OCI-LY1 (cell line): Measurements from ENCODE around the gene CSDE1.

Experiments
- H2AFZ ChIP-seq: fragments of 200-600 bp; sonication (generic), shearing (Covaris generic); 2 replicates; pipeline ENCODE4 v1.6.0; 2014; ENCODE audit warnings: antibody characterized with exemption, mild to moderate bottlenecking, low read length
- H3F3A ChIP-seq: fragments of 200-600 bp; sonication (generic), shearing (Covaris generic); 2 replicates; pipeline ENCODE4 v1.6.0; 2014; ENCODE audit warnings: mild to moderate bottlenecking, antibody characterized with exemption, low read length, moderate library complexity; ENCODE audit not compliant: insufficient read depth
- H3K27ac ChIP-seq: fragments of 200-600 bp; sonication (generic); 2 replicates; pipeline ENCODE4 v1.5.1; 2014; ENCODE audit warnings: low read length, mixed run types, mild to moderate bottlenecking, low read depth; ENCODE audit not compliant: poor library complexity, severe bottlenecking
- H3K27me3 ChIP-seq: fragments of 200-600 bp; sonication (generic); 2 replicates; pipeline ENCODE4 v1.6.0; 2014; ENCODE audit warnings: antibody characterized with exemption, mild to moderate bottlenecking, low read length, moderate library complexity; ENCODE audit not compliant: insufficient read depth
- H3K36me3 ChIP-seq: fragments of 200-600 bp; sonication (generic); 2 replicates; pipeline ENCODE4 v1.6.1; 2014; ENCODE audit warnings: mild to moderate bottlenecking, antibody characterized with exemption, low read length, moderate library complexity, mixed read lengths; ENCODE audit not compliant: insufficient read depth
- H3K4me1 ChIP-seq: fragments of 200-600 bp; sonication (generic); 2 replicates; pipeline ENCODE4 v1.5.1; 2014; ENCODE audit warnings: mild to moderate bottlenecking, low read length, moderate library complexity; ENCODE audit not compliant: insufficient read depth, severe bottlenecking
- H3K4me2 ChIP-seq: fragments of 200-600 bp; sonication (generic), shearing (Covaris generic); 2 replicates; pipeline ENCODE4 v1.6.1; 2014; ENCODE audit warnings: low read length
- H3K4me3 ChIP-seq: fragments of 200-600 bp; sonication (generic); 2 replicates; pipeline ENCODE4 v1.5.1; 2014; ENCODE audit warnings: low read length, low read depth, mild to moderate bottlenecking, mixed read lengths; ENCODE audit not compliant: poor library complexity, severe bottlenecking
- H3K79me2 ChIP-seq: fragments of 200-600 bp; shearing (Covaris generic); 2 replicates; pipeline ENCODE4 v1.6.1; 2016; ENCODE audit warnings: mixed run types, low read length, mixed read lengths; ENCODE audit not compliant: insufficient read depth
- H3K9ac ChIP-seq: fragments of 200-600 bp; sonication (generic), shearing (Covaris generic); 2 replicates; pipeline ENCODE4 v1.6.1; 2014; ENCODE audit warnings: mild to moderate bottlenecking, low read length, mixed read lengths
- H3K9me2 ChIP-seq: fragments of 200-600 bp; sonication (generic), shearing (Covaris generic); 2 replicates; pipeline ENCODE4 v1.6.1; 2014; ENCODE audit warnings: low read depth, mild to moderate bottlenecking, low read length, mixed read lengths
- H3K9me3 ChIP-seq: fragments of 200-600 bp; shearing (Covaris generic); 2 replicates; pipeline ENCODE4 v1.6.1; 2014; ENCODE audit warnings: low read length, mixed read lengths
- H4K20me1 ChIP-seq: fragments of 200-600 bp; sonication (generic), shearing (Covaris generic); 2 replicates; pipeline ENCODE4 v1.6.0; 2016; ENCODE audit warnings: mild to moderate bottlenecking, low read length; ENCODE audit not compliant: insufficient read depth
- EZH2 ChIP-seq: fragments of 200-600 bp; sonication (generic), shearing (Covaris generic); IDR thresholded peaks from 2 replicates; pipeline ENCODE4 v1.8.0; 2017; ENCODE audit warnings: borderline replicate concordance, mixed run types, mild to moderate bottlenecking, antibody characterized with exemption, low read length, moderate library complexity, mixed read lengths
- TF ChIP-seq, protein P1 (sequence below): fragments of 200-600 bp; sonication (generic), shearing (Covaris generic); IDR thresholded peaks from 2 replicates; pipeline ENCODE4 v1.5.1; 2017; ENCODE audit warnings: mild to moderate bottlenecking, antibody characterized with exemption, low read length, moderate library complexity, mixed read lengths

Gene CSDE1

GRCh38 chr1:114725230-114725629 lies 32.6 kb downstream of the CSDE1 start:
- Histone ChIP-seq H3K4me1 (no peaks in the 10 kb centered on the region), H3K9me3 (no peaks in the 10 kb centered on the region), H3F3A (no peaks in the 10 kb centered on the region), H4K20me1 (no peaks in the 10 kb centered on the region), H3K27ac (no peak overlapping the region), H3K27me3 (no peaks in the 10 kb centered on the region), H3K36me3 (peaks cover 98% of the 10 kb centered on the region), H3K79me2 (no peaks in the 10 kb centered on the region), H3K9ac (no peak overlapping the region), H3K4me2 (no peak overlapping the region), H3K9me2 (no peaks in the 10 kb centered on the region), H2AFZ (no peak overlapping the region), H3K4me3 (no peak overlapping the region)
- TF ChIP-seq EZH2 = no peak
- TF ChIP-seq, protein P1, sequence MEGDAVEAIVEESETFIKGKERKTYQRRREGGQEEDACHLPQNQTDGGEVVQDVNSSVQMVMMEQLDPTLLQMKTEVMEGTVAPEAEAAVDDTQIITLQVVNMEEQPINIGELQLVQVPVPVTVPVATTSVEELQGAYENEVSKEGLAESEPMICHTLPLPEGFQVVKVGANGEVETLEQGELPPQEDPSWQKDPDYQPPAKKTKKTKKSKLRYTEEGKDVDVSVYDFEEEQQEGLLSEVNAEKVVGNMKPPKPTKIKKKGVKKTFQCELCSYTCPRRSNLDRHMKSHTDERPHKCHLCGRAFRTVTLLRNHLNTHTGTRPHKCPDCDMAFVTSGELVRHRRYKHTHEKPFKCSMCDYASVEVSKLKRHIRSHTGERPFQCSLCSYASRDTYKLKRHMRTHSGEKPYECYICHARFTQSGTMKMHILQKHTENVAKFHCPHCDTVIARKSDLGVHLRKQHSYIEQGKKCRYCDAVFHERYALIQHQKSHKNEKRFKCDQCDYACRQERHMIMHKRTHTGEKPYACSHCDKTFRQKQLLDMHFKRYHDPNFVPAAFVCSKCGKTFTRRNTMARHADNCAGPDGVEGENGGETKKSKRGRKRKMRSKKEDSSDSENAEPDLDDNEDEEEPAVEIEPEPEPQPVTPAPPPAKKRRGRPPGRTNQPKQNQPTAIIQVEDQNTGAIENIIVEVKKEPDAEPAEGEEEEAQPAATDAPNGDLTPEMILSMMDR = no peak

DNA sequence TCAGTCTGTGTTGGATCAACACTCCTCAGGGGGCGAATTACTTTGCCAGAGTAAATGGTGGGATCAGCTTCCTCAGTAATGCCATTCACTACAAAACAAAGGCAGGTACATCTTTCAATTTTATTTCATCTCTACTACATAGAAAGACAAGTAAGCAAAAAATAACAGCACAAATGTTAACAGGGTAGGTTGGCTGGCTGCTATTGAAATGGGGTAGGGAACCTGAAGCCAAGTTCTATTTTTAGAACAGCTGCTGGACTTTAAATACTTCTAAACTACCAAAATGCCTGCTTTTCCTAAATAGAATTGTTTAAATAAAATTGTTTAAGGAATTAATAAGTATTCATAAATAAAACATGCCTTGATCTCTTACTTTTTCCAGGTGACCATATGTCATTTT lies 33.9 kb downstream of the CSDE1 start:
- H3K4me1 ChIP-seq = no peaks in the 10 kb centered on the region

DNA sequence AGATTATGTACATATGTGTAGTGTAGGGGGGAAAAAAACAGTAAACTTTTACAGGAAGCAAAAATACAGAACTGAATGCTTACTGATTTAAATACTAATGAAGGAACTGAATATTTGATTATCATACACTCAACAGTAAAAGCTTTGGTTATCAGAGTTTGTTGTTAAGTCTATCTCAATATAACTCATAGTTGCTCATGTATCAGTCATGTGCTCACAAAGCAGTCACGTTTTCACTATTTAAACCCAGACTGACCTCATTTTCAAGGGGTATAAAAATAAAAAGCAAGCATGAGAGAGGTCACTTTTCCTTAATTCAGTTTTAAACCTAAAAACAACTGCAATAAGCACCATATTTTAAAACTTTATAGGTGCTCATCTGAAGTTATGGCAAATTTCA lies 34.3 kb downstream of the CSDE1 start:
- no peak overlapping the region for H3K4me3 ChIP-seq
- H2AFZ ChIP-seq = no peak overlapping the region
- H3K4me2 ChIP-seq = no peak overlapping the region
- H3K27ac ChIP-seq = no peak overlapping the region
- H3K36me3 ChIP-seq = peaks cover 98% of the 10 kb centered on the region
- no peaks in the 10 kb centered on the region for H3K27me3 ChIP-seq
- no peaks in the 10 kb centered on the region for H3K9me3 ChIP-seq
- H3K9me2 ChIP-seq = no peaks in the 10 kb centered on the region
- TF ChIP-seq EZH2 = no peak
- TF ChIP-seq, protein P1 = no peak
- no peaks in the 10 kb centered on the region for H3K4me1 ChIP-seq
- 0 out of 2 replicates have a peak, but pooled peaks cover 4% of the 10 kb centered on the region for H3F3A ChIP-seq
- no peak overlapping the region for H3K9ac ChIP-seq
- no peaks in the 10 kb centered on the region for H3K79me2 ChIP-seq
- H4K20me1 ChIP-seq = no peaks in the 10 kb centered on the region

More for the DNA sequence above, 33.9 kb downstream of the CSDE1 start:
- Histone ChIP-seq H3K9ac (no peak overlapping the region), H3K4me2 (no peak overlapping the region), H3K36me3 (peaks cover 98% of the 10 kb centered on the region), H3K27ac (no peak overlapping the region), H3F3A (0 out of 2 replicates have a peak, but pooled peaks cover 4% of the 10 kb centered on the region), H2AFZ (no peak overlapping the region), H3K9me2 (no peaks in the 10 kb centered on the region), H3K27me3 (no peaks in the 10 kb centered on the region), H4K20me1 (no peaks in the 10 kb centered on the region), H3K4me3 (no peak overlapping the region), H3K9me3 (no peaks in the 10 kb centered on the region), H3K79me2 (no peaks in the 10 kb centered on the region)
- TF ChIP-seq, protein P1 = no peak
- TF ChIP-seq EZH2 = no peak
